Ovary (tissue), 9 donors: ENCODE results near the gene KCNJ6. TPM values are rescaled to one million over a fixed set of nuclear protein-coding genes. Genes with fewer than 3 reads are reported as not detected.

ENCODE experiments used
- DNase-seq, 5 donors: peaks; one replicate each; pipeline ENCODE4 v3.0.0-alpha.2; 2019 to 2020
- H3K27ac ChIP-seq, 2 donors: fragments of 200-600 bp; one replicate each; pipeline versions ENCODE4 v1.5.1 to v1.8.0; 2019 to 2022
- H3K27me3 ChIP-seq: fragments of 200-600 bp; one replicate; pipeline ENCODE4 v1.8.0; 2022
- H3K36me3 ChIP-seq: fragments of 200-600 bp; sonication (generic); one replicate; pipeline ENCODE4 v1.5.1; 2019
- H3K4me1 ChIP-seq: one replicate; pipeline ENCODE4 v1.8.1; 2013; ENCODE audit warnings: mild to moderate bottlenecking, moderate library complexity; ENCODE audit not compliant: insufficient read depth
- H3K4me3 ChIP-seq: fragments of 200-600 bp; sonication (generic); one replicate; pipeline ENCODE4 v1.5.1; 2017
- H3K9me3 ChIP-seq, 2 donors: fragments of 200-600 bp in 1 of 2; sonication (generic) in 1 of 2; one replicate each; pipeline versions ENCODE4 v1.5.1 to v1.8.1; 2013 to 2019; ENCODE audit warnings: mild to moderate bottlenecking in 1 of 2, moderate library complexity in 1 of 2
- EP300 ChIP-seq: sonication (generic); formaldehyde crosslinking; IDR thresholded peaks from one replicate; pipeline ENCODE4 v1.6.1; 2017; ENCODE audit warnings: antibody characterized with exemption
- POLR2A ChIP-seq: fragments of 450-650 bp; IDR thresholded peaks from one replicate; pipeline ENCODE4 v1.6.1; 2017; ENCODE audit warnings: antibody characterized with exemption, mild to moderate bottlenecking, moderate library complexity
- WGBS, 3 donors: extraction: QIAGEN DNeasy Blood & Tissue Kit in 1 of 3; methylation state at CpG; one replicate each; pipeline versions ENCODE4 v1.1.5 to v1.1.7; 2013 to 2017; 5-methylcytosine and 5-hydroxymethylcytosine counted together
- intact Hi-C, 4 donors: fragments of 100-400 bp; cut with DNase I; formaldehyde crosslinking; loops; one replicate each; pipeline versions ENCODE4 v1.11.0 to v1.15.1; 2022 to 2023
- polyA plus RNA-seq, 2 donors: library from polyadenylated mRNA; stranded (reverse); fragments of 200-250 nt in 1 of 2; fragments of 350-450 nt in 1 of 2; fragmentation: Illumina TruSeq in 1 of 2; extraction: RNeasy Lipid Tissue Mini Kit (QIAGEN cat#74804) in 1 of 2; gene quantifications; one replicate each; pipeline ENCODE4 v1.2.3, GENCODE V29; 2013 to 2014
- total RNA-seq, 7 donors: library from RNA; depleted of rRNA in 2 of 7; stranded (reverse); fragments of >200 nt in 2 of 7; fragmentation: NEBNext Ultra II Directional in 3 of 7; extraction: Animal tissue kit (Norgen Biotek cat#: 25700) in 3 of 7; gene quantifications; one replicate each; pipeline versions ENCODE4 v1.1.0 to v1.2.4, GENCODE V29; 2016 to 2023
- TF ChIP-seq, protein P1 (sequence below), 3 donors: fragments of 450-650 bp in 2 of 3; fragments of 200-600 bp in 1 of 3; IDR thresholded peaks; one replicate each; pipeline versions ENCODE4 v1.5.1 to v1.8.0; 2016 to 2022; ENCODE audit warnings: antibody characterized with exemption in 3 of 3, mild to moderate bottlenecking in 1 of 3
- donor health status: DM: no; HTN: no; CAD: no; lungs with moderate emphysema.
- donor health status: DM: no; HTN: no; CAD: no.
- donor health status: Bipolar disorder and iron deficiency.
- donor health status: DM: yes; HTN: yes; CAD: no.
- donor health status: DM: no; HTN: no; CAD: no.
- donor health status: DM: yes; HTN: yes; CAD: no.

Gene KCNJ6
- total and polyA plus RNA-seq, 9 donors = 0.01 TPM; not detected in 8

DNA sequence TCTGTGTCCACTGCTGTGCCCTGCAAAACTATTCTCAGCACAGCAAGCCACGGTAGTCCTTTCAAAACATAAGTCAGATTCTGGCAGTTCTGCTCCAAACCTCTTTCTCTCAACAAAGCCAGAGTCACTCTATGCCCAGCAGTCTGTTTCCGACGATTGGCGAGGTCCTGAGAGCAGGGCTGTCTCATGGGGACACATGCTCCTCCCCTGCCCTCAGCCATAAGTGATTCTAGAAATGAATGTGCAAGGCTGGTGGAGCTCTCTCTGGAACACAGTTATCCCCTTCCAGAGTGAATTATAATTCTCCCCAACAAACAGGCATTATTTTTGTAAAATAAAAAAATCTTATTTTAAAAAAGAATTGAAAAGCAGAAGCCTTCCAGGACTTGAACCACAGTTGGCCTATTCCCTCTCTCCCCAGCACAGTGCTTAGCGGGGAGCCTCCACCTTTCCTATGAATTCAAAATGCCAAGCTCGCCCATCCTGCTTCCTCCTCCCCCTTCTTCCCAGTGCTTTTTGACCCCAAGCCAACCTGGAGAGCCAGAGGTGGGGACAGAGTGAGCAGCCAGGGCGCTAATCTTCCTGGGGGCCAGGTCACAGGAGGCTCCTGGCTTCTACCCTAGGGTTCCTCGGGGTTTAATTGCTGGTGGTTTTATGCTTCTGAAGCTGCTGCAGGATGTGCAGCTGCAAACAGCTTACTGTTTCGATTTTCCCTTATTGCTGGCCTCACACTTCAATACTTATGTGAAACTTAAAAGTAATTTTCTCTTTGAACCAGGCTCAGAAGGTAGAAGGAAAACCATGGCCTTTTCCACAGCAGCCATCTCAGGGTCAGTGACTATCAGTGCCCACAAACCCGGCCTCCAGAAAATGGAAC lies 41.1 kb downstream of the KCNJ6 start:
- intact Hi-C loops = no loop called here
- no peaks in the 10 kb centered on the region for H3K36me3 ChIP-seq
- DNase-seq = no peak
- WGBS, 3 donors = 60 to 70% (median 68%) methylated on average over 10 of the region's 10 CpGs
- H3K27ac ChIP-seq = no peak overlapping the region
- no peaks in the 10 kb centered on the region for H3K27me3 ChIP-seq
- TF ChIP-seq, protein P1, sequence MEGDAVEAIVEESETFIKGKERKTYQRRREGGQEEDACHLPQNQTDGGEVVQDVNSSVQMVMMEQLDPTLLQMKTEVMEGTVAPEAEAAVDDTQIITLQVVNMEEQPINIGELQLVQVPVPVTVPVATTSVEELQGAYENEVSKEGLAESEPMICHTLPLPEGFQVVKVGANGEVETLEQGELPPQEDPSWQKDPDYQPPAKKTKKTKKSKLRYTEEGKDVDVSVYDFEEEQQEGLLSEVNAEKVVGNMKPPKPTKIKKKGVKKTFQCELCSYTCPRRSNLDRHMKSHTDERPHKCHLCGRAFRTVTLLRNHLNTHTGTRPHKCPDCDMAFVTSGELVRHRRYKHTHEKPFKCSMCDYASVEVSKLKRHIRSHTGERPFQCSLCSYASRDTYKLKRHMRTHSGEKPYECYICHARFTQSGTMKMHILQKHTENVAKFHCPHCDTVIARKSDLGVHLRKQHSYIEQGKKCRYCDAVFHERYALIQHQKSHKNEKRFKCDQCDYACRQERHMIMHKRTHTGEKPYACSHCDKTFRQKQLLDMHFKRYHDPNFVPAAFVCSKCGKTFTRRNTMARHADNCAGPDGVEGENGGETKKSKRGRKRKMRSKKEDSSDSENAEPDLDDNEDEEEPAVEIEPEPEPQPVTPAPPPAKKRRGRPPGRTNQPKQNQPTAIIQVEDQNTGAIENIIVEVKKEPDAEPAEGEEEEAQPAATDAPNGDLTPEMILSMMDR (IDR thresholded peaks at IDR 0.05) = no peak
- no peak for TF ChIP-seq POLR2A
- no peak for TF ChIP-seq EP300
- H3K4me3 ChIP-seq = no peak overlapping the region
- H3K4me1 ChIP-seq = no peaks in the 10 kb centered on the region
- H3K9me3 ChIP-seq = no peaks in the 10 kb centered on the region

DNA sequence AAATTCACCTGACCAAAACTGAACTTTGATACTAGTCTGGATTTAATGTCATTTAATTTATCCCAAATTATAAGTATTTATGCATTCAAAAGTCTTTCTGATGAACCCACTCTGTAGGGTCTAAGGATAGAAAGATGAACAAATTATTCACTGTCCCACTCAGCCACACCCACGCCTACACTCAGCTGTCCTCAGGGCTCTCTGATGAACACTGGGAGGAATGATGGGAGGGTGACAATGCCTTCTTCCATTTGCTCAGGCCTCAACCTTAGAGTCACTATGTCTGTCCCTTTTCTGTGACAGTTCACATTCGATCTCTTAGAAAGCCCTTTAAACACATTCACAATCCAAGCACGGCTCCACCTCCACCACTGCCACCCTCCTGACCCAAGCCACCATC lies 41.8 kb downstream of the KCNJ6 start:
- no peak for TF ChIP-seq POLR2A
- TF ChIP-seq, protein P1 (IDR thresholded peaks at IDR 0.05) = no peak
- TF ChIP-seq EP300 = no peak
- Histone ChIP-seq H3K4me1 (no peaks in the 10 kb centered on the region), H3K4me3 (no peak overlapping the region), H3K36me3 (no peaks in the 10 kb centered on the region), H3K27me3 (no peaks in the 10 kb centered on the region), H3K27ac (no peak overlapping the region), H3K9me3 (no peaks in the 10 kb centered on the region)
- intact Hi-C loops = no loop called here
- DNase-seq = no peak
- WGBS, 3 donors = 55 to 72% (median 57%) methylated on average over 3 of the region's 3 CpGs

DNA sequence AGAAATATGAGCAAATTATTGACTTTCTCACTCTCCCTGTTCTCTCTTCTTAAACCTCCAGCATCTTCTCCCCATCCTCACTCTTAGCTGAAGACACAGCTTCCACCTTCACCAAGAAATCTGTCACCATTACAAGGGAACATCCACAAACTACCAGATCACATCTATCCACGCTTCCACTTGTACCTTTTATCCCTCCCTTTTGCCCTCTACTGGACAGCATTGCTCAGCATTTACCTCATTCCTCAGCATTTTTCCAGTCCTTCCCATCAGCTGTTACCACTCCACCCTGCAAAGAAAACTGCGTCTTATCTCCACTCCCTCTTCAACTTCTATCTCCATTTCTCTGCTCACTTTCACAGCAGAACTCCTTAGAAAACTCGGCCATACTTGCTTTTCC lies 42.6 kb downstream of the KCNJ6 start:
- no peak for DNase-seq
- TF ChIP-seq, protein P1 (IDR thresholded peaks at IDR 0.05) = no peak
- TF ChIP-seq EP300 = no peak
- no peak for TF ChIP-seq POLR2A
- intact Hi-C loops = no loop called here
- Histone ChIP-seq H3K4me1 (no peaks in the 10 kb centered on the region), H3K27me3 (no peaks in the 10 kb centered on the region), H3K36me3 (no peaks in the 10 kb centered on the region), H3K4me3 (no peak overlapping the region), H3K27ac (no peak overlapping the region), H3K9me3 (no peaks in the 10 kb centered on the region)
- WGBS, 3 donors = 34 to 47% (median 36%) methylated on average over 3 of the region's 3 CpGs

DNA sequence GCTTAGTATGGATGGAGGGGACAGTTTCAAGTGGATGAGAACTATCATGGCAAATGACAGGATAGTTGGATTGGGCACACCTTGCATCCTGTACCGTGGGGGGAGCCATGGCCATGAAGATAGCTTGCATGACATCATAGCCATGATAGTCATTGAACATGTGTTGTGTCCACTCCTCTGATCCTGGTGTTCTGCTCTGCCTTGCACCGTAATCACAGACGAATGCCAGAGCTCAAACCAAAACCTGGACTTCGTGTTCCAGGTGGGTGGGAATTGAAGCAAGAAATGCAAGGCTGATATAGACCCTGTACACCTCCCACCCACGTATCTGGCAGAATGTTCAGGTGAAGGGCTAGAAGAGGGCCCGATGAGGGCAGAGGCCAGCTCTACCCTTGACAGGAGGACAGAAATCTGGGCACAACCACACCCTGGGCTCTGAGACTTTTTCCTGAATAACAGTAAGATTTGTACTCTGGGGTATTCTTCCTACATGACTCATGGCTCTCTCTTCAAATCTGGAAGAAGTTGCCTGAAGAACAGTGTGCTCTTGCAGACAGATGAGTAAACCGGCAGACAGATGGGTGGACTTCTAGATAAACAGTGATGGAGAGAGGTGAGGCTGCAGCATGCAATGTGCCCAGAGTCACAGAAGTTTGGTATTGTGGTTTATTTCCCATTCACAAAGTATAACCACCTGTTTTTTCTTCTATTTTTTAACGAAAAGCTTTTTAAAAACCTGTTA lies 45.0 kb downstream of the KCNJ6 start:
- 55 to 68% (median 57%) methylated on average over 8 of the region's 8 CpGs for WGBS, 3 donors
- H3K4me1 ChIP-seq = no peaks in the 10 kb centered on the region
- H3K4me3 ChIP-seq = no peak overlapping the region
- no peaks in the 10 kb centered on the region for H3K27me3 ChIP-seq
- H3K9me3 ChIP-seq = no peaks in the 10 kb centered on the region
- intact Hi-C loops = no loop called here
- no peak overlapping the region for H3K27ac ChIP-seq
- no peaks in the 10 kb centered on the region for H3K36me3 ChIP-seq
- TF ChIP-seq, protein P1 (IDR thresholded peaks at IDR 0.05) = no peak
- TF ChIP-seq EP300 = no peak
- no peak for TF ChIP-seq POLR2A
- no peak for DNase-seq
